ENCODE data around the gene MCOLN2.
A peak's percentile ranks its signal among the peaks of the same experiment; 100 is the strongest.

Gene MCOLN2

DNA sequence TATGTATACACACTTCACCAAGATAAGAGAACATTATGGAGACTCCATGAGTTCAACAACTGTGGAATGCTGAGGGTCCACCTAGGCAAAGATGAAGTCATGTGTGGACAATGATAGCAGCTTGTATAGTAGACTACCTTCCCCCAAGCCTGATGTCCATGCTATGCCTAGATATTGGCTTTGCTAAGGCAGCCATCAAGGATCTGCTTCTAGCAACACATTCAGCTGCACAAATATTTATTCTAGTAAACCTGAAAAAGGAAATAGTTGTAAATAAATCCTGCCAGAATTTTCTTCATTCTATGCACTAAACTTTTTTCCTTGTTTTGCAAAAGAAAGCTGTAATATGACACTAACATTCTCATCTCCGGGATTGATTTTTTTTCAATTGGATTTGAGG lies 96.9 kb downstream of the MCOLN2 start:
- no peak for DNase-seq (ENCODE audit: low read depth)

DNA sequence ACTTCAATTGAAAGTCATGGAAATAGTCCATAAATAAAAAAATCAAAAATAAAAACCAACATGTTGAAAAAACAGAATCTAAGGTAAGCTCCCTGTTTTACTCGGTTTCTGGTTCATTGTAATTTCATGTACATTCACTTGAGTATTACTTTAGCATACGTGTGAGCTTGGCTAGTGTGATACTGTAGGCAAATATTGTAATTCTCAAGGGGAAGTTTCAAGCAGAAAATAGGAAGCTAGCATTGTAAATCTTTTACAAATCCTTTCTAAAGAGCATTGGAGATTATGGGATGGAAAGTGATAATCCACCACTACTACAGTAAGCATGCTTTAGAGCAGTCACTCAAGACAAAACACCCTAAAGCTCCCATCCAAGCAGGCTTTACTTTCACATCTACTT lies 100.6 kb downstream of the MCOLN2 start:
- H3K4me3 ChIP-seq (ENCODE audit: low read depth, low read length) = no peak overlapping the region
- TF ChIP-seq, protein P1, sequence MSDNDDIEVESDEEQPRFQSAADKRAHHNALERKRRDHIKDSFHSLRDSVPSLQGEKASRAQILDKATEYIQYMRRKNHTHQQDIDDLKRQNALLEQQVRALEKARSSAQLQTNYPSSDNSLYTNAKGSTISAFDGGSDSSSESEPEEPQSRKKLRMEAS (IDR thresholded peaks at IDR 0.05; ENCODE audit: low read depth, low read length) = no peak
- TF ChIP-seq MYC (IDR thresholded peaks at IDR 0.05; ENCODE audit: low read depth, low read length) (no peak), POLR2A (IDR thresholded peaks at IDR 0.05; ENCODE audit: extremely low read depth, insufficient read length) (no peak)
- TF ChIP-seq, protein P2, sequence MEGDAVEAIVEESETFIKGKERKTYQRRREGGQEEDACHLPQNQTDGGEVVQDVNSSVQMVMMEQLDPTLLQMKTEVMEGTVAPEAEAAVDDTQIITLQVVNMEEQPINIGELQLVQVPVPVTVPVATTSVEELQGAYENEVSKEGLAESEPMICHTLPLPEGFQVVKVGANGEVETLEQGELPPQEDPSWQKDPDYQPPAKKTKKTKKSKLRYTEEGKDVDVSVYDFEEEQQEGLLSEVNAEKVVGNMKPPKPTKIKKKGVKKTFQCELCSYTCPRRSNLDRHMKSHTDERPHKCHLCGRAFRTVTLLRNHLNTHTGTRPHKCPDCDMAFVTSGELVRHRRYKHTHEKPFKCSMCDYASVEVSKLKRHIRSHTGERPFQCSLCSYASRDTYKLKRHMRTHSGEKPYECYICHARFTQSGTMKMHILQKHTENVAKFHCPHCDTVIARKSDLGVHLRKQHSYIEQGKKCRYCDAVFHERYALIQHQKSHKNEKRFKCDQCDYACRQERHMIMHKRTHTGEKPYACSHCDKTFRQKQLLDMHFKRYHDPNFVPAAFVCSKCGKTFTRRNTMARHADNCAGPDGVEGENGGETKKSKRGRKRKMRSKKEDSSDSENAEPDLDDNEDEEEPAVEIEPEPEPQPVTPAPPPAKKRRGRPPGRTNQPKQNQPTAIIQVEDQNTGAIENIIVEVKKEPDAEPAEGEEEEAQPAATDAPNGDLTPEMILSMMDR (IDR thresholded peaks at IDR 0.05; ENCODE audit: low read depth, low read length) = no peak
- no peak for DNase-seq (ENCODE audit: low read depth)

More for the DNA sequence above, 96.9 kb downstream of the MCOLN2 start:
- no peak for TF ChIP-seq POLR2A (IDR thresholded peaks at IDR 0.05; ENCODE audit: extremely low read depth, insufficient read length)
- no peak for TF ChIP-seq MYC (IDR thresholded peaks at IDR 0.05; ENCODE audit: low read depth, low read length)
- TF ChIP-seq, protein P2 (IDR thresholded peaks at IDR 0.05; ENCODE audit: low read depth, low read length) = no peak
- TF ChIP-seq, protein P1 (IDR thresholded peaks at IDR 0.05; ENCODE audit: low read depth, low read length) = no peak
- no peak overlapping the region for H3K4me3 ChIP-seq (ENCODE audit: low read depth, low read length)

DNA sequence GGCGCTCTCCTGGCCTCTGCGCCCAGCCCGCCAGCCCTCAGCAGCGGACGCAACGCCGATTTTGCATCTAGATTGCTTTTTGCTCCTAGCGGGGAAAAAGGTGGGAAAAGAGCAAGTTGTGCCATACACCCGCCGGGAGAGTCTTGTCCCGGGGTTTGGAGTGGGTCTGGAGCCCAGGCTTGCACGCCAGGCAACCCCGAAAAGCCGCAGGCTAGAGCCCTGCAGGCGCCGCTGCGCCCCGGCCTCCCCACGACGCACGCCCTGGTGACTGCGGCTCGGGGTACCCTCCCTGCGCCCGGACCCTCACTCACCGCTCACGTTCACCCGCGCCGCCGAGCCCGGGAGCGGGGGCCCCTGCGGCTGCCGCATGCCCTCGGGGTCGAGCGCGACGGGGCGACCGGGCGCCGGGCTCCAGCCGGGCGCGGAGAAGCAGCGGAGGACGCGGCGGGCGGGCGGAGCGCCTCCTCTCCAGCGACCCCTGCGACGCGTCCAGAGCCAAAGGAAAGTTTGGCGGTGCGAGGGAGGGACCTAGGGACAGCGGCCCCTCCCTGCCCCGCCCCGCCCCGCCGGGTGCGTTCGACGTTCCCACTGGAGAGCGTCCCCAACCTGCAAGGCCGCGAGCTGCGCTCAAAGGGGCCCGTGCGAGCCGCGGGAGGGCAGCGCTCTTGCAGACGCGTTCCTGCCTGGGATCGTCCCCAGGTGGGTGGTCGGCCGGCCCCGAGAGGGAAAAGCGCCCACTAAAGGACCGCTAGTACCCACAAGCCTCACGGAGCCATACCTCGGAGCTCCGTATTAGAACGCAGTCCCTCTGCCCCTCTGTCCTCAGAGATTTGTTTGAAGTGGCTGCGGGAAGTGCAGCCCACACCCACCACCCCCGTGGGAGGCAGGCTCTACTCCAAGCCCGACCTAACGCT lies 104.0 kb downstream of the MCOLN2 start, which contains the start of gene LPAR3:
LPAR3 (minus strand) TSS at position 502 of the 914 bp plus-strand sequence. CDS start 27,086 bp downstream, outside the sequence.
- no peak for DNase-seq (ENCODE audit: low read depth)
- TF ChIP-seq, protein P1 (IDR thresholded peaks at IDR 0.05; ENCODE audit: low read depth, low read length) = no peak
- no peak for TF ChIP-seq MYC (IDR thresholded peaks at IDR 0.05; ENCODE audit: low read depth, low read length)
- TF ChIP-seq, protein P2 (IDR thresholded peaks at IDR 0.05; ENCODE audit: low read depth, low read length) = no peak
- TF ChIP-seq POLR2A (IDR thresholded peaks at IDR 0.05; ENCODE audit: extremely low read depth, insufficient read length) = no peak
- H3K4me3 ChIP-seq (ENCODE audit: low read depth, low read length) = no peak within 1 kb of the TSS

DNA sequence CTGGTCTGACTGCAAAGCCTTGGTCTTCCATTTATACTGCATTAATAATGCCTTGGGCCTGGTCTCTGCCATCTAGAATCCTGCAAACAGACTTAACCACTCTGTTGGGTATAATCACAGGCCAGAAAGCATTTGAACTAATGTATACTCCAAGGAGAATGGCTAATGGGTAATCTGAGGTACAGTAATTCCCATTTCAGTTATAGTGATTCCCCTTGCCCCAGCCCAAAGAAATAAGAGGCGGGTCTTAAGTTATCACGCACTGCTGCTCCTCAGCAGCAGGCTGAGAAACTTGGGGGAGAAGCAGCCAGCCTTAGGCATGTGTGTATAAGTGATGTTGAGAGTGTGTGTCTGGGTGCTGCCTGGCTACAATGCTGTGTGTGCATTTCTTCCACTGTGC lies 106.3 kb downstream of the MCOLN2 start:
- TF ChIP-seq, protein P2 (IDR thresholded peaks at IDR 0.05; ENCODE audit: low read depth, low read length) = no peak
- TF ChIP-seq MYC (IDR thresholded peaks at IDR 0.05; ENCODE audit: low read depth, low read length) = no peak
- TF ChIP-seq, protein P1 (IDR thresholded peaks at IDR 0.05; ENCODE audit: low read depth, low read length) = no peak
- TF ChIP-seq POLR2A (IDR thresholded peaks at IDR 0.05; ENCODE audit: extremely low read depth, insufficient read length) = no peak
- no peak overlapping the region for H3K4me3 ChIP-seq (ENCODE audit: low read depth, low read length)
- DNase-seq (ENCODE audit: low read depth) = no peak

DNA sequence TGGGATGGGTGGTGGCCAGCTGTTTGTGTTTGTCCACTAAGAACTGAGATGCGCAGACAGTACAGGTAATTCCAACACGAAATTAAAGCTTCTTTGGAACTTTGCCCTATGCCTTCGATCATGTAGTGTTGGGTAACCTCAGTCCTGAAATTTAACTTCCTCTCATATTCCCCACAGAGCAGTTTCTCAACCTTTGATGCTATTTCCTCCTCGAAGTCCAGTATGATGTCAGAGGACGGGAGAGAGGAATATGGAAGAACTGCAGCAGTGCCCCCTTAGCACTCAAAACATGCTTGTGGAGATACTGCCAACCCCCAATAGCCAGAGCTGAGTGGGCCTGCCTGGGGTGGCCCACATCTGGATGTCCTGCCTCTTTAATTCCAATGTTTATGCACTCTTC lies 107.5 kb downstream of the MCOLN2 start:
- H3K4me3 ChIP-seq (ENCODE audit: low read depth, low read length) = no peak overlapping the region
- TF ChIP-seq, protein P2 (IDR thresholded peaks at IDR 0.05; ENCODE audit: low read depth, low read length) = no peak
- TF ChIP-seq POLR2A (IDR thresholded peaks at IDR 0.05; ENCODE audit: extremely low read depth, insufficient read length) = no peak
- no peak for TF ChIP-seq MYC (IDR thresholded peaks at IDR 0.05; ENCODE audit: low read depth, low read length)
- TF ChIP-seq, protein P1 (IDR thresholded peaks at IDR 0.05; ENCODE audit: low read depth, low read length) = no peak
- peak; percentile 45 for DNase-seq (ENCODE audit: low read depth)
